SK-N-SH treated with all-trans-retinoic acid at 6 μM for 48 hours (cell line): Measurements from ENCODE around the gene ROPN1L.

Experiments
- ATAC-seq: fragments of 200-7000 bp; cut with Tn5 transposase; 3 replicates; pipeline ENCODE4 v1.9.1; 2020; ENCODE audit warnings: mild to moderate bottlenecking, moderate library complexity
- ARNTL ChIP-seq: fragments of 450-650 bp; formaldehyde crosslinking; IDR thresholded peaks from 2 replicates; pipeline ENCODE4 v1.5.0; 2020; ENCODE audit warnings: low read depth, mild to moderate bottlenecking, moderate library complexity, borderline replicate concordance
- BACH2 ChIP-seq: fragments of 250-450 bp; sonication (Bioruptor Pico); IDR thresholded peaks from 2 replicates; pipeline ENCODE4 v1.9.0; 2021; ENCODE audit warnings: mild to moderate bottlenecking, borderline replicate concordance
- CSDC2 ChIP-seq: fragments of 250-450 bp; sonication (Bioruptor Pico); IDR thresholded peaks from 2 replicates; pipeline ENCODE4 v1.5.0; 2020; ENCODE audit warnings: mild to moderate bottlenecking, moderate library complexity
- GLIS3 ChIP-seq: fragments of 250-450 bp; sonication (Bioruptor Pico); IDR thresholded peaks from 2 replicates; pipeline ENCODE4 v1.5.0; 2020; ENCODE audit warnings: mild to moderate bottlenecking, moderate library complexity
- ISL1 ChIP-seq: fragments of 250-450 bp; sonication (Bioruptor Pico); IDR thresholded peaks from 2 replicates; pipeline ENCODE4 v2.1.2; 2022; ENCODE audit warnings: mild to moderate bottlenecking, moderate library complexity
- OSR1 ChIP-seq: fragments of 250-450 bp; sonication (Bioruptor Pico); IDR thresholded peaks from 2 replicates; pipeline ENCODE4 v1.8.0; 2022; ENCODE audit warnings: moderate library complexity, mild to moderate bottlenecking, inconsistent platforms
- PPARA ChIP-seq: fragments of 250-450 bp; sonication (Bioruptor Pico); IDR thresholded peaks from 2 replicates; pipeline ENCODE4 v1.5.0; 2020; ENCODE audit warnings: mild to moderate bottlenecking, borderline replicate concordance
- RARB ChIP-seq: fragments of 250-450 bp; sonication (Bioruptor Pico); IDR thresholded peaks from 2 replicates; pipeline ENCODE4 v1.8.0; 2021; ENCODE audit warnings: mild to moderate bottlenecking, moderate library complexity
- SNAI2 ChIP-seq: fragments of 250-450 bp; sonication (Bioruptor Pico); IDR thresholded peaks from 2 replicates; pipeline ENCODE4 v1.5.0; 2020; ENCODE audit warnings: mild to moderate bottlenecking, moderate library complexity
- TCF4 ChIP-seq: fragments of 250-450 bp; sonication (Bioruptor Pico); IDR thresholded peaks from 2 replicates; pipeline ENCODE4 v1.8.0; 2021; ENCODE audit warnings: mild to moderate bottlenecking, moderate library complexity, borderline replicate concordance
- TOX ChIP-seq: fragments of 250-450 bp; sonication (Bioruptor Pico); IDR thresholded peaks from 2 replicates; pipeline ENCODE4 v1.8.0; 2021; ENCODE audit warnings: mild to moderate bottlenecking, moderate library complexity, borderline replicate concordance
- ZC3H10 ChIP-seq: fragments of 250-450 bp; sonication (Bioruptor Pico); IDR thresholded peaks from 2 replicates; pipeline ENCODE4 v1.5.1; 2021; ENCODE audit warnings: mild to moderate bottlenecking, moderate library complexity
- ZFP3 ChIP-seq: fragments of 250-450 bp; sonication (Bioruptor Pico); IDR thresholded peaks from 2 replicates; pipeline ENCODE4 v1.5.0; 2020; ENCODE audit warnings: mild to moderate bottlenecking, moderate library complexity
- ZFP30 ChIP-seq: fragments of 450-650 bp; formaldehyde crosslinking; IDR thresholded peaks from 2 replicates; pipeline ENCODE4 v1.5.0; 2022; ENCODE audit warnings: mild to moderate bottlenecking, moderate library complexity
- ZNF565 ChIP-seq: fragments of 450-650 bp; formaldehyde crosslinking; conservative IDR thresholded peaks from 2 replicates; pipeline ENCODE4 v1.5.0; 2020; ENCODE audit warnings: low read depth, mild to moderate bottlenecking, moderate library complexity
- ZNF70 ChIP-seq: fragments of 450-650 bp; formaldehyde crosslinking; IDR thresholded peaks from 2 replicates; pipeline ENCODE4 v1.5.0; 2020; ENCODE audit warnings: mild to moderate bottlenecking, moderate library complexity
- ZNF8 ChIP-seq: fragments of 450-650 bp; formaldehyde crosslinking; IDR thresholded peaks from 2 replicates; pipeline ENCODE4 v1.5.0; 2020; ENCODE audit warnings: mild to moderate bottlenecking, moderate library complexity
- TF ChIP-seq, protein P1 (sequence below): fragments of 250-450 bp; sonication (Bioruptor Pico); IDR thresholded peaks from 2 replicates; pipeline ENCODE4 v1.5.1; 2021; ENCODE audit warnings: mild to moderate bottlenecking, moderate library complexity
- TF ChIP-seq, protein P2 (sequence below): fragments of 250-450 bp; sonication (Bioruptor Pico); IDR thresholded peaks from 2 replicates; pipeline ENCODE4 v1.5.1; 2020; ENCODE audit warnings: low read depth, mild to moderate bottlenecking, moderate library complexity
- TF ChIP-seq, protein P3 (sequence below): fragments of 250-450 bp; sonication (Bioruptor Pico); IDR thresholded peaks from 2 replicates; pipeline ENCODE4 v1.5.0; 2020; ENCODE audit warnings: mild to moderate bottlenecking, moderate library complexity
- TF ChIP-seq, protein P4 (sequence below): fragments of 250-450 bp; sonication (Bioruptor Pico); IDR thresholded peaks from 2 replicates; pipeline ENCODE4 v1.8.0; 2021; ENCODE audit warnings: low read depth, mild to moderate bottlenecking, moderate library complexity, borderline replicate concordance
- TF ChIP-seq, protein P5 (sequence below): fragments of 250-450 bp; sonication (Bioruptor Pico); IDR thresholded peaks from 2 replicates; pipeline ENCODE4 v1.8.0; 2020; ENCODE audit warnings: mild to moderate bottlenecking, moderate library complexity, borderline replicate concordance

Gene ROPN1L

DNA sequence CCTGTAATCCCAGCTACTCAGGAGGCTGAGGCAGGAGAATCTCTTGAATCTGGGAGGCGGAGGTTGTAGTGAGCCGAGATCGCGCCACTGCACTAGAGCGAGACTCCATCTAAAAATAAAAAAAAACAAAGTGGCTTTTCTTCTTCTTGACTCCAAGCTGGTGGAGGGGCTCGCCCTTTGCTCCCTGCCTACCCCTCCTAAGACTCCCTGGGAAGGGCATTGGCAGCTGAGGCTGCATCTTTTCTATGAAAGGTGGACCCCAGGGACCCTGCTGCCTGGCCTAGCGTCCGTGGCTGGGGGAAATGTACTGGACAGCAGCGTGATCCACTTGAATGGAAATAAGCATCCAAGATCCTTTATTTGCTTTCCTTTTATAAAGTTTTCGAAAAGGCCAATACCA is 24.0 kb downstream of the ROPN1L start:
- no peak for ATAC-seq
- TF ChIP-seq ZNF565 (no peak), GLIS3 (CRISPR knock-in tag) (no peak), ARNTL (CRISPR knock-in tag) (no peak), ISL1 (CRISPR knock-in tag) (no peak), SNAI2 (no peak), ZFP3 (CRISPR knock-in tag) (no peak), TOX (CRISPR knock-in tag) (no peak), OSR1 (CRISPR knock-in tag) (no peak), ZNF70 (no peak), PPARA (no peak), BACH2 (CRISPR knock-in tag) (no peak), TCF4 (CRISPR knock-in tag) (no peak), ZFP30 (CRISPR knock-in tag) (no peak), RARB (CRISPR knock-in tag) (no peak)
- TF ChIP-seq, protein P1, sequence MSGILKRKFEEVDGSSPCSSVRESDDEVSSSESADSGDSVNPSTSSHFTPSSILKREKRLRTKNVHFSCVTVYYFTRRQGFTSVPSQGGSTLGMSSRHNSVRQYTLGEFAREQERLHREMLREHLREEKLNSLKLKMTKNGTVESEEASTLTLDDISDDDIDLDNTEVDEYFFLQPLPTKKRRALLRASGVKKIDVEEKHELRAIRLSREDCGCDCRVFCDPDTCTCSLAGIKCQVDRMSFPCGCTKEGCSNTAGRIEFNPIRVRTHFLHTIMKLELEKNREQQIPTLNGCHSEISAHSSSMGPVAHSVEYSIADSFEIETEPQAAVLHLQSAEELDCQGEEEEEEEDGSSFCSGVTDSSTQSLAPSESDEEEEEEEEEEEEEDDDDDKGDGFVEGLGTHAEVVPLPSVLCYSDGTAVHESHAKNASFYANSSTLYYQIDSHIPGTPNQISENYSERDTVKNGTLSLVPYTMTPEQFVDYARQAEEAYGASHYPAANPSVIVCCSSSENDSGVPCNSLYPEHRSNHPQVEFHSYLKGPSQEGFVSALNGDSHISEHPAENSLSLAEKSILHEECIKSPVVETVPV, result no peak
- TF ChIP-seq, protein P2, sequence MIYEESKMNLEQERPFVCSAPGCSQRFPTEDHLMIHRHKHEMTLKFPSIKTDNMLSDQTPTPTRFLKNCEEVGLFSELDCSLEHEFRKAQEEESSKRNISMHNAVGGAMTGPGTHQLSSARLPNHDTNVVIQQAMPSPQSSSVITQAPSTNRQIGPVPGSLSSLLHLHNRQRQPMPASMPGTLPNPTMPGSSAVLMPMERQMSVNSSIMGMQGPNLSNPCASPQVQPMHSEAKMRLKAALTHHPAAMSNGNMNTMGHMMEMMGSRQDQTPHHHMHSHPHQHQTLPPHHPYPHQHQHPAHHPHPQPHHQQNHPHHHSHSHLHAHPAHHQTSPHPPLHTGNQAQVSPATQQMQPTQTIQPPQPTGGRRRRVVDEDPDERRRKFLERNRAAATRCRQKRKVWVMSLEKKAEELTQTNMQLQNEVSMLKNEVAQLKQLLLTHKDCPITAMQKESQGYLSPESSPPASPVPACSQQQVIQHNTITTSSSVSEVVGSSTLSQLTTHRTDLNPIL (CRISPR knock-in tag), result no peak
- TF ChIP-seq, protein P3, sequence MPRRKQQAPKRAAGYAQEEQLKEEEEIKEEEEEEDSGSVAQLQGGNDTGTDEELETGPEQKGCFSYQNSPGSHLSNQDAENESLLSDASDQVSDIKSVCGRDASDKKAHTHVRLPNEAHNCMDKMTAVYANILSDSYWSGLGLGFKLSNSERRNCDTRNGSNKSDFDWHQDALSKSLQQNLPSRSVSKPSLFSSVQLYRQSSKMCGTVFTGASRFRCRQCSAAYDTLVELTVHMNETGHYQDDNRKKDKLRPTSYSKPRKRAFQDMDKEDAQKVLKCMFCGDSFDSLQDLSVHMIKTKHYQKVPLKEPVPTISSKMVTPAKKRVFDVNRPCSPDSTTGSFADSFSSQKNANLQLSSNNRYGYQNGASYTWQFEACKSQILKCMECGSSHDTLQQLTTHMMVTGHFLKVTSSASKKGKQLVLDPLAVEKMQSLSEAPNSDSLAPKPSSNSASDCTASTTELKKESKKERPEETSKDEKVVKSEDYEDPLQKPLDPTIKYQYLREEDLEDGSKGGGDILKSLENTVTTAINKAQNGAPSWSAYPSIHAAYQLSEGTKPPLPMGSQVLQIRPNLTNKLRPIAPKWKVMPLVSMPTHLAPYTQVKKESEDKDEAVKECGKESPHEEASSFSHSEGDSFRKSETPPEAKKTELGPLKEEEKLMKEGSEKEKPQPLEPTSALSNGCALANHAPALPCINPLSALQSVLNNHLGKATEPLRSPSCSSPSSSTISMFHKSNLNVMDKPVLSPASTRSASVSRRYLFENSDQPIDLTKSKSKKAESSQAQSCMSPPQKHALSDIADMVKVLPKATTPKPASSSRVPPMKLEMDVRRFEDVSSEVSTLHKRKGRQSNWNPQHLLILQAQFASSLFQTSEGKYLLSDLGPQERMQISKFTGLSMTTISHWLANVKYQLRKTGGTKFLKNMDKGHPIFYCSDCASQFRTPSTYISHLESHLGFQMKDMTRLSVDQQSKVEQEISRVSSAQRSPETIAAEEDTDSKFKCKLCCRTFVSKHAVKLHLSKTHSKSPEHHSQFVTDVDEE (CRISPR knock-in tag), result no peak
- TF ChIP-seq, protein P4, sequence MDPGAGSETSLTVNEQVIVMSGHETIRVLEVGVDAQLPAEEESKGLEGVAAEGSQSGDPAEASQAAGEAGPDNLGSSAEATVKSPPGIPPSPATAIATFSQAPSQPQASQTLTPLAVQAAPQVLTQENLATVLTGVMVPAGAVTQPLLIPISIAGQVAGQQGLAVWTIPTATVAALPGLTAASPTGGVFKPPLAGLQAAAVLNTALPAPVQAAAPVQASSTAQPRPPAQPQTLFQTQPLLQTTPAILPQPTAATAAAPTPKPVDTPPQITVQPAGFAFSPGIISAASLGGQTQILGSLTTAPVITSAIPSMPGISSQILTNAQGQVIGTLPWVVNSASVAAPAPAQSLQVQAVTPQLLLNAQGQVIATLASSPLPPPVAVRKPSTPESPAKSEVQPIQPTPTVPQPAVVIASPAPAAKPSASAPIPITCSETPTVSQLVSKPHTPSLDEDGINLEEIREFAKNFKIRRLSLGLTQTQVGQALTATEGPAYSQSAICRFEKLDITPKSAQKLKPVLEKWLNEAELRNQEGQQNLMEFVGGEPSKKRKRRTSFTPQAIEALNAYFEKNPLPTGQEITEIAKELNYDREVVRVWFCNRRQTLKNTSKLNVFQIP, result no peak
- TF ChIP-seq, protein P5, sequence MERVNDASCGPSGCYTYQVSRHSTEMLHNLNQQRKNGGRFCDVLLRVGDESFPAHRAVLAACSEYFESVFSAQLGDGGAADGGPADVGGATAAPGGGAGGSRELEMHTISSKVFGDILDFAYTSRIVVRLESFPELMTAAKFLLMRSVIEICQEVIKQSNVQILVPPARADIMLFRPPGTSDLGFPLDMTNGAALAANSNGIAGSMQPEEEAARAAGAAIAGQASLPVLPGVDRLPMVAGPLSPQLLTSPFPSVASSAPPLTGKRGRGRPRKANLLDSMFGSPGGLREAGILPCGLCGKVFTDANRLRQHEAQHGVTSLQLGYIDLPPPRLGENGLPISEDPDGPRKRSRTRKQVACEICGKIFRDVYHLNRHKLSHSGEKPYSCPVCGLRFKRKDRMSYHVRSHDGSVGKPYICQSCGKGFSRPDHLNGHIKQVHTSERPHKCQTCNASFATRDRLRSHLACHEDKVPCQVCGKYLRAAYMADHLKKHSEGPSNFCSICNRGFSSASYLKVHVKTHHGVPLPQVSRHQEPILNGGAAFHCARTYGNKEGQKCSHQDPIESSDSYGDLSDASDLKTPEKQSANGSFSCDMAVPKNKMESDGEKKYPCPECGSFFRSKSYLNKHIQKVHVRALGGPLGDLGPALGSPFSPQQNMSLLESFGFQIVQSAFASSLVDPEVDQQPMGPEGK (CRISPR knock-in tag), result no peak

DNA sequence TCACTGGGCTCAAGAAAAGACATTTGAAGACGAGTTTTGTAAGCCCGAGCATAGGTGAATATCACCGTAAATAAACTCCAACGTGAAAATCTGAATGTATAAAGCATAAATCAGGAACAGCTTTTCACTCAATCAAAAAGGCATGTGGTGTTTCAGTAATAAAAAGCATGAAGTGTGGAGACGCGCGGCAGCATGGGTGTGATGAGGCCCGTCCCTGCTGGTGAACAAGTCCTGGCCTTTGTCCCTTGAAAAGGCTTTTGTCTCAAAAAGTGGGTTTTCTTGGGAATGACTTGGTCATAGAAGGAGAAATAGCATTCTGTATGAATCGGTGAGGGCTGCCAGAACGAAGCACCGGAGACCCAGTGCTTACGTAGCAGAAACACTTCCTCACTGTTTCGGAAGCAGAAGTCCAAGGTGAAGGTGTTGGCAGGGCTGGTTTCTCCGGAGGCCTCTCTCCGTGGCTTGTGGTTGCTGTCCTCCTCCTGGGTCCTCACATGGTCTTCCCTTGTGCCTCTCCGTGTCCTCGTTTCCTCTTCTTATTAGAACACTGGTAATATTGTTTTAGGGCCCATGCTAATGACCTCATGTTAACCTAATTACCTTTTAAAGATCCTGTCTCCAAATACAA is 24.9 kb downstream of the ROPN1L start:
- no peak for ATAC-seq
- TF ChIP-seq TCF4 (CRISPR knock-in tag) (no peak), ZNF70 (no peak), TOX (CRISPR knock-in tag) (no peak), GLIS3 (CRISPR knock-in tag) (no peak), RARB (CRISPR knock-in tag) (no peak), OSR1 (CRISPR knock-in tag) (no peak), CSDC2 (CRISPR knock-in tag) (no peak), ZNF8 (no peak), ZFP3 (CRISPR knock-in tag) (no peak), ZC3H10 (CRISPR knock-in tag) (no peak)
- TF ChIP-seq, protein P3 (CRISPR knock-in tag), result no peak
- TF ChIP-seq, protein P5 (CRISPR knock-in tag), result no peak
- TF ChIP-seq, protein P4, result no peak
